HEK293 (cell line): ENCODE data around the gene DPYSL3.

ENCODE experiments used
- PATZ1 ChIP-seq: fragments of 450-650 bp; formaldehyde crosslinking; IDR thresholded peaks from 2 replicates; pipeline ENCODE4 v1.5.1; 2016; ENCODE audit warnings: missing biosample characterization, missing genetic modification characterization
- ZSCAN30 ChIP-seq: fragments of 450-650 bp; IDR thresholded peaks from 2 replicates; pipeline ENCODE4 v1.5.1; 2018; ENCODE audit warnings: missing biosample characterization, mild to moderate bottlenecking, missing genetic modification characterization, moderate library complexity

DNA sequence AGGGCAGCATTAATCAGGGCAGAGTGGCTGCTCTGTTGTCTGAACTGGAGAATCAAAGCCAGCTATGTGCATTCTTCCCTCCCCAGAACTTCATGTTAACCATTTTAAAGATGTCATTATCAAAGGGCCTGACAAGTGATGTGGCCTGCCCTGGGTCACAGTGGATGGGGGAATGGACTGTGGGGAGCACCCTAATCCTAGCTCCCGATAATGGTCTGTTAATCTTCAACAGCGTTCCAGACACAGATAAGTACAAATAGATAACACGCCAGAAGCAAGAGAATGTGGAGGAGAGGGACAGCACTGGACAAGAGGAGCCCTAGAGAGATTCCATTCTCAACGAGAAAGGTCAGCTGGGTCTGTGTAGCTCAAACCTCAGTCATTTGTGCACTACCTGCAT is 77.5 kb downstream of the DPYSL3 start:
- TF ChIP-seq ZSCAN30 (tag by site-specific recombination) = no peak
- TF ChIP-seq PATZ1 (tag by site-specific recombination) = no peak
